ENCODE results near the gene C3orf62.

DNA sequence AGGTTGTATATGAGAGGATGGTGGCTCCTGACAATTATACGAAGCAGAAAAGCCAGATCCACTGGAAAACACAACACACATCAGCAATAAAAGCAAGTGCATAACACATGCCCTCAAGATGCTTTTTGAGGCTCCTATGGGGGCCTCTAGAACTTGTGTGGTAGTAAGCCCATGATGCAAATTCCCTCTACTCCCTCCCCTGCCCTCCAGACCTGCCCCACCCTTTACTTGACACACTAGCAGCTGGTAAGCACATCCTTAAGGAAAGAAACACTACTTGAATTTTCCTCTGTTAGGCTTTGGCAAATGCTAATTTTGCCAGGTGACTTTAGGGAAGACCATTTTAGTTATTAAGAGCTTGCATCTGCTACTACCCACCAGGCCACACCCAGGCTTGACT lies 33.6 kb upstream of the C3orf62 start:
- TF ChIP-seq POLR2AphosphoS5 (IDR thresholded peaks at IDR 0.05; ENCODE audit: low read depth, low read length): no peak
- TF ChIP-seq SIN3A (IDR thresholded peaks at IDR 0.05; ENCODE audit: borderline replicate concordance, insufficient read depth, low read length): no peak
- TF ChIP-seq, protein P1, sequence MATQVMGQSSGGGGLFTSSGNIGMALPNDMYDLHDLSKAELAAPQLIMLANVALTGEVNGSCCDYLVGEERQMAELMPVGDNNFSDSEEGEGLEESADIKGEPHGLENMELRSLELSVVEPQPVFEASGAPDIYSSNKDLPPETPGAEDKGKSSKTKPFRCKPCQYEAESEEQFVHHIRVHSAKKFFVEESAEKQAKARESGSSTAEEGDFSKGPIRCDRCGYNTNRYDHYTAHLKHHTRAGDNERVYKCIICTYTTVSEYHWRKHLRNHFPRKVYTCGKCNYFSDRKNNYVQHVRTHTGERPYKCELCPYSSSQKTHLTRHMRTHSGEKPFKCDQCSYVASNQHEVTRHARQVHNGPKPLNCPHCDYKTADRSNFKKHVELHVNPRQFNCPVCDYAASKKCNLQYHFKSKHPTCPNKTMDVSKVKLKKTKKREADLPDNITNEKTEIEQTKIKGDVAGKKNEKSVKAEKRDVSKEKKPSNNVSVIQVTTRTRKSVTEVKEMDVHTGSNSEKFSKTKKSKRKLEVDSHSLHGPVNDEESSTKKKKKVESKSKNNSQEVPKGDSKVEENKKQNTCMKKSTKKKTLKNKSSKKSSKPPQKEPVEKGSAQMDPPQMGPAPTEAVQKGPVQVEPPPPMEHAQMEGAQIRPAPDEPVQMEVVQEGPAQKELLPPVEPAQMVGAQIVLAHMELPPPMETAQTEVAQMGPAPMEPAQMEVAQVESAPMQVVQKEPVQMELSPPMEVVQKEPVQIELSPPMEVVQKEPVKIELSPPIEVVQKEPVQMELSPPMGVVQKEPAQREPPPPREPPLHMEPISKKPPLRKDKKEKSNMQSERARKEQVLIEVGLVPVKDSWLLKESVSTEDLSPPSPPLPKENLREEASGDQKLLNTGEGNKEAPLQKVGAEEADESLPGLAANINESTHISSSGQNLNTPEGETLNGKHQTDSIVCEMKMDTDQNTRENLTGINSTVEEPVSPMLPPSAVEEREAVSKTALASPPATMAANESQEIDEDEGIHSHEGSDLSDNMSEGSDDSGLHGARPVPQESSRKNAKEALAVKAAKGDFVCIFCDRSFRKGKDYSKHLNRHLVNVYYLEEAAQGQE (IDR thresholded peaks at IDR 0.05; ENCODE audit: insufficient read depth in 1 of 2, low read depth in 2 of 2, low read length in 2 of 2): no peak

All from PFSK-1 (cell line).